SK-N-SH (cell line): ENCODE results near the gene RHOT1.

ENCODE experiments used
- CTCF ChIP-seq: fragments of 200-600 bp; sonication (generic); IDR thresholded peaks from 2 replicates; pipeline ENCODE4 v1.6.1; 2017; ENCODE audit warnings: antibody characterized with exemption, mild to moderate bottlenecking, moderate library complexity
- FOXJ3 ChIP-seq: sonication (generic); formaldehyde crosslinking; IDR thresholded peaks from 2 replicates; pipeline ENCODE4 v1.5.1; 2020; ENCODE audit warnings: mild to moderate bottlenecking, missing genetic modification reagents
- GABPA ChIP-seq: IDR thresholded peaks from 2 replicates; pipeline ENCODE4 v1.4.0; 2012; ENCODE audit warnings: low read depth, mild to moderate bottlenecking
- NRF1 ChIP-seq: IDR thresholded peaks from 2 replicates; pipeline ENCODE4 v1.6.1; 2012; ENCODE audit warnings: low read depth, mild to moderate bottlenecking, low read length
- RFX5 ChIP-seq: IDR thresholded peaks from 2 replicates; pipeline ENCODE4 v1.6.1; 2012; ENCODE audit warnings: mild to moderate bottlenecking, improper control_type of control experiment, low read length
- RXRA ChIP-seq: IDR thresholded peaks from 2 replicates; pipeline ENCODE4 v1.4.0; 2012; ENCODE audit warnings: low read depth, mild to moderate bottlenecking, borderline replicate concordance
- SMC3 ChIP-seq: IDR thresholded peaks from 2 replicates; pipeline ENCODE4 v1.6.1; 2012; ENCODE audit warnings: low read depth, low read length, improper control_type of control experiment
- TAF1 ChIP-seq: IDR thresholded peaks from 2 replicates; pipeline ENCODE4 v1.6.1; 2012; ENCODE audit warnings: low read depth, mild to moderate bottlenecking, low read length, moderate library complexity, borderline replicate concordance
- TF ChIP-seq, protein P1 (sequence below): IDR thresholded peaks from 2 replicates; pipeline ENCODE4 v1.6.1; 2012; ENCODE audit warnings: mild to moderate bottlenecking, low read depth, low read length, moderate library complexity
- TF ChIP-seq, protein P2 (sequence below): IDR thresholded peaks from 2 replicates; pipeline ENCODE4 v1.4.0; 2012; ENCODE audit warnings: low read depth

DNA sequence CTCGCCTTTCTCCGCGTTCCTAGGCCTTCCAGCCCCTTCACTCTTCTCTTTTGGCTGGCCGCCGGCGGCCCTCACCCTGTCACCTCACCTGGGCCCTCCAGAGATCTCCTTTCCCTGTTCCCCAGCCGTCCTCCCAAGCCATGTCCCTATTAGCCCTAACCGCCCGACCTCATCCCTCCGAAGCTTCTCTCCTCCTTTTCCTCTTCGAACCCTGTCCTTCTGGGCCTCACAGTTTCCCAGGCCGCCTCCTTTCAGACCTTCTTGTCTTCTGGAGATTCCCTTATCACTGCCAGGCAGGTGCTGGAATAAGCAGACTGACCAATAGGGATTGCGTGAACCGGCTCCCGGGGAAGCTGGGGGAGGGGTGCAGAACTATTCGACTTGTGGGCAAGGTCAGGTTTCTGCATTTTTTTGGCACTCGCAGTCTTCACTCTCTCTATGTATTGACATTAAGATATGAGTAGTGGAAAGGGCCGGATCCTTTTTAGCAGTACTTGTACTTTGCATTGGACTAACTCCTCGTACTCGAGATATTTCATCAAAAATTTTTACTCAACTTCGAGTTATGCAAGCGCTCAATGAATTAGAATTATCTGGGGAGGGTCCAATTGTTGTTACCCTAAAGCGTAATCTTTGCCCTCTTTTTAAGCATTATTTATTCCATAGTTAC is 690 bp downstream of the RHOT1 start:
- TF ChIP-seq, protein P1, sequence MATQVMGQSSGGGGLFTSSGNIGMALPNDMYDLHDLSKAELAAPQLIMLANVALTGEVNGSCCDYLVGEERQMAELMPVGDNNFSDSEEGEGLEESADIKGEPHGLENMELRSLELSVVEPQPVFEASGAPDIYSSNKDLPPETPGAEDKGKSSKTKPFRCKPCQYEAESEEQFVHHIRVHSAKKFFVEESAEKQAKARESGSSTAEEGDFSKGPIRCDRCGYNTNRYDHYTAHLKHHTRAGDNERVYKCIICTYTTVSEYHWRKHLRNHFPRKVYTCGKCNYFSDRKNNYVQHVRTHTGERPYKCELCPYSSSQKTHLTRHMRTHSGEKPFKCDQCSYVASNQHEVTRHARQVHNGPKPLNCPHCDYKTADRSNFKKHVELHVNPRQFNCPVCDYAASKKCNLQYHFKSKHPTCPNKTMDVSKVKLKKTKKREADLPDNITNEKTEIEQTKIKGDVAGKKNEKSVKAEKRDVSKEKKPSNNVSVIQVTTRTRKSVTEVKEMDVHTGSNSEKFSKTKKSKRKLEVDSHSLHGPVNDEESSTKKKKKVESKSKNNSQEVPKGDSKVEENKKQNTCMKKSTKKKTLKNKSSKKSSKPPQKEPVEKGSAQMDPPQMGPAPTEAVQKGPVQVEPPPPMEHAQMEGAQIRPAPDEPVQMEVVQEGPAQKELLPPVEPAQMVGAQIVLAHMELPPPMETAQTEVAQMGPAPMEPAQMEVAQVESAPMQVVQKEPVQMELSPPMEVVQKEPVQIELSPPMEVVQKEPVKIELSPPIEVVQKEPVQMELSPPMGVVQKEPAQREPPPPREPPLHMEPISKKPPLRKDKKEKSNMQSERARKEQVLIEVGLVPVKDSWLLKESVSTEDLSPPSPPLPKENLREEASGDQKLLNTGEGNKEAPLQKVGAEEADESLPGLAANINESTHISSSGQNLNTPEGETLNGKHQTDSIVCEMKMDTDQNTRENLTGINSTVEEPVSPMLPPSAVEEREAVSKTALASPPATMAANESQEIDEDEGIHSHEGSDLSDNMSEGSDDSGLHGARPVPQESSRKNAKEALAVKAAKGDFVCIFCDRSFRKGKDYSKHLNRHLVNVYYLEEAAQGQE, result no peak
- no peak for TF ChIP-seq CTCF
- no peak for TF ChIP-seq SMC3
- no peak for TF ChIP-seq RXRA
- TF ChIP-seq RFX5, result no peak
- TF ChIP-seq NRF1, result no peak
- TF ChIP-seq, protein P2, sequence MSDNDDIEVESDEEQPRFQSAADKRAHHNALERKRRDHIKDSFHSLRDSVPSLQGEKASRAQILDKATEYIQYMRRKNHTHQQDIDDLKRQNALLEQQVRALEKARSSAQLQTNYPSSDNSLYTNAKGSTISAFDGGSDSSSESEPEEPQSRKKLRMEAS, result no peak
- no peak for TF ChIP-seq GABPA
- no peak for TF ChIP-seq FOXJ3 (CRISPR knock-in tag)
- no peak for TF ChIP-seq TAF1
